Fibroblast of skin of scalp (primary cell): Measurements from ENCODE around the gene OR1I1. TPM values are rescaled to one million over a fixed set of nuclear protein-coding genes. Genes with fewer than 3 reads are reported as not detected.
"Not testable (repeated sequence)": the region's sequence is repeated elsewhere in the genome, so short reads cannot be mapped to it uniquely, and the experiment has no call there.

Experiments used
- DNase-seq: peaks from one replicate; pipeline ENCODE4 v3.0.0-alpha.2; 2013
- polyA plus RNA-seq, 2 experiments: library from polyadenylated mRNA; unstranded; fragments of 120-200 nt; gene quantifications; one replicate each; pipeline ENCODE4 v1.2.1, GENCODE V29; 2013; ENCODE audit not compliant: insufficient read length in 2 of 2

OR1I1 gene
- not detected for polyA plus RNA-seq (2013, experiment 1 of 2; ENCODE audit: insufficient read length)
- not detected for polyA plus RNA-seq (2013, experiment 2 of 2; ENCODE audit: insufficient read length)

GRCh38 chr19:15081911-15082310, at the start of gene OR1I1:
Gene OR1I1, plus strand, starts transcription at chr19:15082211. Its CDS starts 4,855 bp downstream, at chr19:15087066.
- no peak for DNase-seq

DNA sequence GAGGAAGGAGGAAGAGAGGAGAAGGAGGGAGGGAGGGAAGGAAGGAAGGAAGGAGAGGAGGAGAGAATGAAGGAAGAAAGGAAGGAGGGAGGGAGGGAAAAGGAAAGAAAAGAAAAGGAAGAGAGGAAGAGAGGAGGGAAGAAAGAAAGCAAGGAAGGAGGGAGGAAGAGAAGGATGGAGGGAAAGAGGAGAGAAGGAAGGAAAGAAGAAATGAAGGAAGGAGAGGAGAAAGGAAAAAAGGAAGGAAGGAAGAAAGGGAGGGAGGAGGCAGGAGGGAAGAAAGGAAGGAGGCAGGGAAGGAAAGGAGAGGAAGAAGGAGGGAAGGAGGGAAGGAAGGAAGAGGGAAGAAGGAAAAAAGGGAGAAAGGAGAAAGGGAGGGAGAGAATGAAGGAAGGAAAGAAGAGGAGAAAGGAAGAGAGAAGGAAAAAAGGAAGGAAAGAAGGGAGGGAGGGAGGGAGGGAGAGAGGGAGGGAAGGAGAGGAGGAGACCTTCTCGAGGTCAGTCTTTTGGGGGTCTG, 46.2 kb upstream of the OR1I1 start:
- no peak for DNase-seq

DNA sequence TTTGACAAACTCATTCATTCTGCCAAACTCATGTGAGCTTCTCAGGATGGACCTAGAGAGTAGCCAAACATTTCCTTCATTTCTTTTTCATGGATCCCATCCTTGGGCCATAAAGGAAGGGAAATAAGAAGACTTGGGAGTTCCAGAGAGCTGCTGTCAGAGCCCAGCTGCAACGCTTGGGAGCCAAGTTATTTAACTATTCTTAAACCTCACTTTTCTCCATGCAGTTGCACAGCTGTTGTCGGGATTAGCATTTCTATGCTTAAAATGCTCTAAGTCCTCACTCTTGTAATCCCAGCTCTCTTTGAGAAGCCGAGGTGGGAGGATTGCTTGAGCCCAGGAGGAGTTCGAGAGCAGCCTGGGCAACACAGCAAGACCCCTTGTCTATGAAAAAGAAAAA, 44.4 kb upstream of the OR1I1 start:
- no peak for DNase-seq

DNA sequence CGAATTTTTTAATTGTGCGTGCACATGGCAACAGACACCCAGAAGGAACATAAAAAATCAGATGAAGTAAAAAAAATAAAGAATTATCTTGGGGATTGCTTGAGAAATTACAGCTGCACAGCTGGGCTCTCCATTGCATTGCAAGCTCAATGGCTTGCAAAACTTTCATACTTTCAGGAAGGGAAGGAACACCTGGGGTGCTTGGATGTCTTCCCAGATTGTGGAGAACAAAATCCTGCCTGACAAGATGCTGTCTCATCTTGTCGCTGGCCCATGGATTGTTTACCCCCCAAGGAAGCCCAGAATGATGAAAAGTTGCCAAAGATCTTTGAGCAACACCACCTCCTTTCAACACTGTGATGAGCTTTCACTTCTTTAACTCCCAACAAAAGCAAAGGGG, 43.7 kb upstream of the OR1I1 start:
- DNase-seq, result peak; percentile 53

DNA sequence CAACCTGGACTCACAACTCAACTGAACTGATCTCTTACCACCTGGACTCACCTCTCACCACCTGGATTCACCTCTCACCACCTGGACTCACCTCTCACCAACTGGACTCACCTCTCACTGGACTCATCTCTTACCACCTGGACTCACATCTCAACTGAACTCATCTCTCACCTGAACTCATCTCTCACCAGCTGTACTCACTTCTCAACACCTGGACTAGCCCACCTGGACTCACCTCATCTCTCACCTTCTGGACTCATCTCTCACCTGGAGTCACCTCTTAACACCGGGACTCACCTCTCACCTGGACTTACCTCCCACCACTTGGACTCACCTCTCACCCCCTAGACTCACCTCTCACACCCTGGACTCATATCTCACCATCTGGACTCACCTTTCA, 40.0 kb upstream of the OR1I1 start:
- DNase-seq, result no peak

DNA sequence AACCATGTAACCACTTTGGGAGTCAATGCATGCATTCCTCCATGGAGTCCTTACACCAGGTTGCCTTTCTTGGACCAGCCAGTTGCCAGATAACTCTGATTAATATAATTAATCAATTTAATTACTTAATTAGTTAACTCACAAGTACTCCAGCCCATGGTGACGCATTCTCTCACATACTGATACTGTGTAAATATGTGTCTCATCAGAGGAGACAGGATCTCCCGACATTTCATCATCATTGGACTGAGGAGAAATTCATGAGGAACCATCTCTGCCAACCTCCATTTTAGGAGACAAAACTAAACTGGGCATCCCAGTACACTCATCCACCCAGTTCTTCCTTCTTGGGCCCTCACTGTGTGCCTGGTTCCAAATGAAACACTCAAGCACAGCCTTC, 39.2 kb upstream of the OR1I1 start:
- DNase-seq, result no peak

GRCh38 chr19:15045506-15045905, 36.5 kb upstream of the OR1I1 start:
- DNase-seq, result no peak

DNA sequence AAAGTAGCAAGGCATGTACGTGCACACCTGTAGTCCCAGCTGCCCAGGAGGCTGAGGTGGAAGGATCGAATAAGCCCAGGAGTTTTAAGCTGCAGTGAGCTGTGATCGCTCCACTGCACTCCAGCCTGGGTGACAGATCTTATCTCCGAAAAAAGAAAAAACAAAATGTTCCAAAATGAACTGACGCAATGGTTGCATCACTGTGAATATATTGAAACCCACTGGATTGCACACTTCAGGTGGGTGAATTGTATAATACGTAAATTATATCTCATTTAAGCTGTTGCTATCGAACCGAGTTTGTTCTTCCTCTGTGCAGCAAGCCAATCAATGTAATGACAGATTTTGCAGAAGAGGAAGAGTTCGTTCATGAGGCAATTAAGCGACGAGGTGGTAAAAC, 34.3 kb upstream of the OR1I1 start:
- no peak for DNase-seq

GRCh38 chr19:15048128-15048527, 33.9 kb upstream of the OR1I1 start:
- no peak for DNase-seq

DNA sequence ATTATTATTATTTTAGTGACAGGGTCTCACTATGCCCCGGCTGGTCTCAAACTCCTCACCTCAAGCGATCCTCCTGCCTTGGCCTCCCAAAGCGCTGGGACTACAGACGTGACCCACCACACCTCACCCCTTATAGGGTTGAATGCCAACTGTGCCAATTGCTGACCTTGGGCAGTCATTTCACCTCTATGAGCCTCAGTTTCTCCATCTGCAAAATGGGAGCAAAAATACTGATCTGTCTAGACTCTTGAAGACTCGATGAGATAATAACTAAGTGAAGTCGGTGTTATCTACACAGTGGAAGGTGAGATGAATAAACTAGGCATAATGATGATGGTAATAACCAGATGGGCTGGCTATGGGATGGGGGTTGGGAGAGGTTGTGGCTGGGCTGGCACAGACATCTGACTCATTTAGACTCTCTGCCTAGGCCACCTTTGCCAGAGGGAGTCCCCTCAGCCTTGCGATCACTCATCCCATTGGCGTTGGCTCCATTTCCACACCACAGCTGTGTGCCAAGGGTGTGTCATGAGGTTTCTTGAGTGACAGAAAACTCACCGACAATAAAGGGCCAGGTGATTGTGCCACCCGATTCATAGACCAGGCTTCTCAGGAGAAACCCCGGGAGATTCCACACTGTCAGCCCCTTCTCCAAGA, 33.0 kb upstream of the OR1I1 start, which contains the start of gene CASP14:
CASP14 (plus strand) TSS at position 596 of the 657 bp plus-strand sequence. CDS start 2,772 bp downstream, outside the sequence.
- no peak for DNase-seq

DNA sequence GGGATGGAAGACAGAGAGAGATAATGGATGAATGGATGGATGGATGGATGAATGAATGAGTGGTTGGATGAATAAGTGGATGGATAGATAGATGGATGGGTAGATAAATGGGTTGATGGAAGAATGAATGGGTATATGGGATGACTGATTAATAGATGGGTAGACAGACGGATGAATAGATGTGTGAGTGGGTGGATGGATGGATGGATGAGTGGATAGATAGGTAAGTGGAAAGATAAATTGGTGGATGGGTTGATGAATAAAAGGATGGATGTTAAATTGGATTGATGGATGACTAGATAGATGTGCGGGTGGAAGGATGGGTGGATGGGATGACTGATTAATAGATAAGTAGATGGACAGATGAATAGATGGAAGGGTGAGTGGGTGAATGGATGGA, 31.4 kb upstream of the OR1I1 start:
- no peak for DNase-seq

- no peak for DNase-seq
Observed at GRCh38 chr19:15062036-15062435, 20.0 kb upstream of the OR1I1 start.

GRCh38 chr19:15070386-15070785, 11.6 kb upstream of the OR1I1 start:
- DNase-seq, result not testable (repeated sequence)

- DNase-seq, result peak; percentile 13
Observed at GRCh38 chr19:15072930-15073647, 8.9 kb upstream of the OR1I1 start.

DNA sequence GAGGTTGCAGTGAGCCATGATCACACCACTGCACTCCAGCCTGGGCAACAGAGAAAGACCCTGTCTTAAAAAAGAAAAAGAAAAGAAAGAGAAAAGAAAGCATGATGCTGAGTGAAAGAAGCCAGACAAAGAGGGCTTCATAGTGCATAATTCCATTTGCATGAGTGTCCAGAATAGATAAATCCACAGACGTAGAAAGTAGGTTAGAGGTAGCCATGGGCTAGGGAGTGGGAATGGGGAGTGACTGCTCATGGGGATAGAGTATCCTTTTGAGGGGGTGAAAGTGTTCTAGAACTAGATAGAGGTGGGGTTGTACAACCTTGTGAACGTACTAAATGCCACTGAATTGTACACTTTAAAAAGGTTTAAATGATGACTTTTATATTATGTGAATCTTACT, 7.6 kb upstream of the OR1I1 start:
- no peak for DNase-seq

DNA sequence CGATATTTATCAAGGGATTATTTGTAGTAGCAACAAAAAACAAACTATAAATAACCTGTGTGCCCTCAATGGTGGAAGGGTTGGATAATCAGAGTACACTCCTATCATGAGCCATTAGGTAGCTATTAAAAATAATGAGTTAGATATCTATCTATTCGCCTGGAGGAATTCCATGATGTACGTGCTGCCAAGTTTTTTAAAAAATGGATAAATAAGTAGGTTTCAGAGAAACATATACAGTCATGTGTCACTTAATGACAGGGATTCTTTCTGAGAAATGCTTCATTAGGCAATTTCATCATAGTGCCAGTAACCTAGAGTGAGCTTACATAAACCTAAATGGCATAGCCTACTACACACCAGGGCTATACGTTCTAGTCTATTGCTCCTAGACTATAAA, 6.2 kb upstream of the OR1I1 start:
- no peak for DNase-seq

GRCh38 chr19:15080002-15080401, 2.0 kb upstream of the OR1I1 start:
- DNase-seq, result not testable (repeated sequence)

- DNase-seq, result no peak
Observed at GRCh38 chr19:15087182-15087581, 5.2 kb downstream of the OR1I1 start.

GRCh38 chr19:15091918-15092753, 10.1 kb downstream of the OR1I1 start:
- DNase-seq, result peak; percentile 71

DNA sequence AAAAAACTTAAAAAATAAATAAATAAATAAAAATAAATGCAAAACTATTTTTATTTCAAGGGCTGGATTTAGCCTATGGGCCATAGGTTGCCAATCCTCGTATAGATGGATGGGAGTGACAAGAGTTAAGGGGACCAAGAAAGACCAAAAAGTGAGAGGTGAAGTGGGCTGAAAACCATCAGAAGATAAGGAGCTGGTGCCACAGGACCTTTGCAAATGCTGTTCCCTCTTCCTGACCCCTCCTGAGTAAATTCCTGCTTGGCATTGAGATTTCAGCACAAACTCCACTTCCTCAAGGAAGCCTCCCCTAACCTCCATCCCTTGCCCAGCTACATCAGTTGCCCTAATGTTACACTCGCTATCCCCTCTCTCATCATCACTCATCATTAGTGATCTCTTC, 11.0 kb downstream of the OR1I1 start:
- no peak for DNase-seq

DNA sequence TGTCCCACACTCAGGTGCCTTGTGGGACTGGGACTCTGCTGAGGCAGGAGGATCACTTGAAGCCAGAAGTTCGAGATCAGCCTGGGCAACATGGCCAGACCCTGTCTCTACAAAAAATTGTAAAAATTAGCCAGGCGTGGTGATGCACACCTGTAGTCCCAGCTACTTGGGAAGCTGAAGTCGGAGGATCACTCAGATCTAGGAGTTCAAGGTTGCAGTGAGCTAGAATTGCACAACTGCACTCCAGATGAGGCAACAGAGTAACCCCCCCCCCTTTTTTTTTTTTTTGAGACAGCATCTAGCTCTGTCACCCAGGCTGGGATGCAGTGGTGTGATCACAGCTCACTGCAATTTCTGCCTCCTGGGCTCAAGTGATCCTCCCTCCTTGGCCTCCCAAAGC, 14.2 kb downstream of the OR1I1 start:
- DNase-seq, result no peak

- DNase-seq, result not testable (repeated sequence)
Observed at GRCh38 chr19:15097980-15098379, 16.0 kb downstream of the OR1I1 start.

- no peak for DNase-seq
Observed at GRCh38 chr19:15098460-15098859, 16.4 kb downstream of the OR1I1 start.
